HCT116 (cell line): ENCODE measurements around the gene WDFY2. TPM values are rescaled to one million over a fixed set of nuclear protein-coding genes. Genes with fewer than 3 reads are reported as not detected.

Experiments
- ATAC-seq: fragments of 200-7000 bp; cut with Tn5 transposase; 2 replicates; pipeline ENCODE4 v1.9.1; 2020; ENCODE audit warnings: mild to moderate bottlenecking, moderate library complexity
- BruUV-seq: library from RNA; stranded (reverse); fragments of 400-500 nt; replicated peaks from 2 replicates; lab custom pipeline; 2021; lab: Mats Ljungman, UMichigan
- CTCF ChIA-PET: fragments of 300-600 bp; sonication (Branson Sonifier 250); formaldehyde crosslinking; loops from one replicate; lab custom pipeline; 2021; ENCODE audit warnings: antibody characterized with exemption; lab: Charles Lee
- POLR2A ChIA-PET: fragments of 300-600, 350-600 bp; sonication (Branson Sonifier 250); formaldehyde crosslinking; loops from one replicate; lab custom pipeline; 2021; ENCODE audit warnings: antibody characterized with exemption; lab: Charles Lee
- RAD21 ChIA-PET, 2 experiments: fragments of 300-600 bp; sonication (Branson Sonifier 250); formaldehyde crosslinking; loops; one replicate each; lab custom pipeline; 2023; ENCODE audit warnings: low total read pairs in 2 of 2; ENCODE audit not compliant: uncharacterized antibody in 2 of 2, unreplicated experiment in 2 of 2, low non-redundant PET in 1 of 2; lab: Charles Lee
- DNase-seq: peaks from one replicate; pipeline ENCODE4 v3.0.0-alpha.2; 2010; ENCODE audit warnings: low read depth, low spot score
- H2AFZ ChIP-seq: fragments of 200-600 bp; shearing (Covaris generic), sonication (generic); 2 replicates; pipeline ENCODE4 v1.6.1; 2017; ENCODE audit warnings: low read depth, mixed run types, mixed read lengths, antibody characterized with exemption, low read length; ENCODE audit not compliant: poor library complexity, severe bottlenecking
- H3K27ac ChIP-seq: 2 replicates; pipeline ENCODE4 v1.5.1; 2012; ENCODE audit warnings: low read depth, low read length
- H3K27me3 ChIP-seq: fragments of 200-600 bp; sonication (generic); 2 replicates; pipeline ENCODE4 v1.6.1; 2016; ENCODE audit warnings: mixed run types, low read length, mixed read lengths; ENCODE audit not compliant: insufficient read depth
- H3K36me3 ChIP-seq, 2 experiments: fragments of 200-500 bp in 1 of 2; fragments of 200-600 bp in 1 of 2; sonication (Bioruptor generic) in 1 of 2; sonication (generic) in 1 of 2; 2 replicates each; pipeline versions ENCODE4 v1.5.1 to v1.6.1; 2014 to 2016; ENCODE audit warnings: low read length in 2 of 2, inconsistent platforms in 1 of 2, mixed read lengths in 1 of 2, mixed run types in 1 of 2; ENCODE audit not compliant: insufficient read depth in 2 of 2, control insufficient read depth in 1 of 2
- H3K4me1 ChIP-seq, 2 experiments: fragments of 200-600 bp in 1 of 2; sonication (generic) in 1 of 2; 2 replicates each; pipeline versions ENCODE4 v1.5.1 to v1.6.1; 2012 to 2017; ENCODE audit warnings: low read length in 2 of 2, inconsistent platforms in 1 of 2, mild to moderate bottlenecking in 1 of 2, mixed read lengths in 1 of 2, mixed run types in 1 of 2, moderate library complexity in 1 of 2; ENCODE audit not compliant: insufficient read depth in 2 of 2, control insufficient read depth in 1 of 2
- H3K4me2 ChIP-seq: fragments of 200-600 bp; sonication (generic); 2 replicates; pipeline ENCODE4 v1.6.1; 2017; ENCODE audit warnings: mixed run types, low read length, mixed read lengths
- H3K4me3 ChIP-seq, 2 experiments: fragments of 200-600 bp in 1 of 2; sonication (generic) in 1 of 2; replicated peaks in 1 of 2; 2 replicates each; pipeline ENCODE4 v1.5.1; 2011 to 2016; ENCODE audit warnings: low read length in 2 of 2, control low read depth in 1 of 2, low read depth in 1 of 2, mild to moderate bottlenecking in 1 of 2, mixed read lengths in 1 of 2, mixed run types in 1 of 2
- H3K79me2 ChIP-seq: fragments of 200-600 bp; sonication (generic); 2 replicates; pipeline ENCODE4 v1.6.1; 2017; ENCODE audit warnings: mild to moderate bottlenecking, mixed run types, low read length, moderate library complexity, mixed read lengths; ENCODE audit not compliant: insufficient read depth
- H3K9ac ChIP-seq: fragments of 200-600 bp; sonication (generic); 2 replicates; pipeline ENCODE4 v1.6.1; 2016; ENCODE audit warnings: low read length, mixed read lengths
- H3K9me2 ChIP-seq: fragments of 200-600 bp; sonication (generic), shearing (Covaris generic); 2 replicates; pipeline ENCODE4 v1.6.1; 2017; ENCODE audit warnings: mixed run types, mild to moderate bottlenecking, moderate library complexity; ENCODE audit not compliant: insufficient read depth
- H3K9me3 ChIP-seq, 2 experiments: fragments of 200-500 bp in 1 of 2; fragments of 200-600 bp in 1 of 2; sonication (Bioruptor generic) in 1 of 2; sonication (generic) in 1 of 2; 2 replicates each; pipeline ENCODE4 v1.6.1; 2014 to 2017; ENCODE audit warnings: low read length in 2 of 2, mixed read lengths in 2 of 2, inconsistent platforms in 1 of 2, low read depth in 1 of 2, mild to moderate bottlenecking in 1 of 2, mixed run types in 1 of 2, moderate library complexity in 1 of 2; ENCODE audit not compliant: control insufficient read depth in 1 of 2, insufficient read depth in 1 of 2
- H4K20me1 ChIP-seq: fragments of 200-600 bp; sonication (generic), shearing (Covaris generic); 2 replicates; pipeline ENCODE4 v1.6.1; 2017; ENCODE audit warnings: mixed run types, mild to moderate bottlenecking, moderate library complexity; ENCODE audit not compliant: insufficient read depth
- ATF3 ChIP-seq: IDR thresholded peaks from 2 replicates; pipeline ENCODE4 v1.6.1; 2012
- CBX3 ChIP-seq: IDR thresholded peaks from 2 replicates; pipeline ENCODE4 v1.6.1; 2012; ENCODE audit warnings: low read depth
- CEBPB ChIP-seq: IDR thresholded peaks from 2 replicates; pipeline ENCODE4 v1.6.1; 2012; ENCODE audit warnings: low read depth
- EGR1 ChIP-seq: IDR thresholded peaks from 2 replicates; pipeline ENCODE4 v1.6.1; 2012; ENCODE audit warnings: low read depth
- ELF1 ChIP-seq: IDR thresholded peaks from 2 replicates; pipeline ENCODE4 v1.6.1; 2012; ENCODE audit warnings: low read depth, borderline replicate concordance
- EZH2phosphoT487 ChIP-seq: fragments of 200-600 bp; IDR thresholded peaks from 2 replicates; pipeline ENCODE4 v1.6.1; 2018; ENCODE audit warnings: antibody characterized with exemption, borderline replicate concordance
- JUND ChIP-seq: IDR thresholded peaks from 2 replicates; pipeline ENCODE4 v1.6.1; 2012
- POLR2A ChIP-seq: IDR thresholded peaks from 2 replicates; pipeline ENCODE4 v1.7.0; 2011; ENCODE audit warnings: borderline replicate concordance; ENCODE audit not compliant: insufficient read depth, insufficient read length; ENCODE audit errors: extremely low read depth
- RAD21 ChIP-seq: IDR thresholded peaks from 2 replicates; pipeline ENCODE4 v1.6.1; 2012; ENCODE audit warnings: low read depth, mild to moderate bottlenecking
- REST ChIP-seq: IDR thresholded peaks from 2 replicates; pipeline ENCODE4 v1.6.1; 2012; ENCODE audit warnings: low read depth
- SIN3A ChIP-seq: IDR thresholded peaks from 2 replicates; pipeline ENCODE4 v1.6.1; 2012; ENCODE audit warnings: low read depth
- SRF ChIP-seq: IDR thresholded peaks from 2 replicates; pipeline ENCODE4 v1.6.1; 2012; ENCODE audit warnings: low read depth
- TCF7L2 ChIP-seq: IDR thresholded peaks from 2 replicates; pipeline ENCODE4 v1.7.0; 2011; ENCODE audit warnings: borderline replicate concordance, inconsistent platforms; ENCODE audit not compliant: insufficient read depth, insufficient read length; ENCODE audit errors: extremely low read depth
- ZFX ChIP-seq: fragments of 450-650 bp; IDR thresholded peaks from 2 replicates; pipeline ENCODE4 v1.6.1; 2017
- ZNF274 ChIP-seq: fragments of 200-500 bp; sonication (Bioruptor generic); IDR thresholded peaks from 2 replicates; pipeline ENCODE4 v1.6.1; 2014; ENCODE audit warnings: mild to moderate bottlenecking, low read depth, low read length, inconsistent platforms
- intact Hi-C: fragments of 100-400 bp; cut with micrococcal nuclease; formaldehyde crosslinking; loops from 2 replicates; pipeline ENCODE4 v1.10.0; 2022
- total RNA-seq: library from RNA; stranded (reverse); gene quantifications from one replicate; pipeline ENCODE4 v1.2.1, GENCODE V29; 2021; ENCODE audit not compliant: unreplicated experiment
- TF ChIP-seq, protein P1 (sequence below), 3 experiments: fragments of 200-600 bp in 1 of 3; sonication (generic) in 1 of 3; IDR thresholded peaks in 2 of 3; conservative IDR thresholded peaks in 1 of 3; 2 replicates each; pipeline ENCODE4 v1.5.1; 2012 to 2017; ENCODE audit warnings: low read depth in 2 of 3, low read length in 2 of 3, antibody characterized with exemption in 1 of 3, borderline replicate concordance in 1 of 3, control low read depth in 1 of 3, mild to moderate bottlenecking in 1 of 3, mixed read lengths in 1 of 3, mixed run types in 1 of 3, moderate library complexity in 1 of 3; ENCODE audit not compliant: insufficient read depth in 1 of 3
- TF ChIP-seq, protein P2 (sequence below): IDR thresholded peaks from 2 replicates; pipeline ENCODE4 v1.6.1; 2012

Gene WDFY2
- total RNA-seq, 1 experiment from 2014 or later: 6.1 TPM

- no peak overlapping the region for H3K9ac ChIP-seq
- H3K27me3 ChIP-seq: no peaks in the 10 kb centered on the region
- intact Hi-C loops: no loop called here
- H3K9me2 ChIP-seq: 0 out of 2 replicates have a peak, but pooled peaks cover 3% of the 10 kb centered on the region
- H3K4me3 ChIP-seq: no peak overlapping the region
- RAD21 ChIA-PET: no interaction called here
- no TSS peak for BruUV-seq
- H3K4me1 ChIP-seq: no peaks in the 10 kb centered on the region
- H3K36me3 ChIP-seq: no peaks in the 10 kb centered on the region
- CTCF ChIA-PET: no interaction called here
- POLR2A ChIA-PET: no interaction called here
- DNase-seq: no peak
- no peaks in the 10 kb centered on the region for H3K9me3 ChIP-seq
- H3K79me2 ChIP-seq: no peaks in the 10 kb centered on the region
- no peak overlapping the region for H2AFZ ChIP-seq
- TF ChIP-seq, protein P1, sequence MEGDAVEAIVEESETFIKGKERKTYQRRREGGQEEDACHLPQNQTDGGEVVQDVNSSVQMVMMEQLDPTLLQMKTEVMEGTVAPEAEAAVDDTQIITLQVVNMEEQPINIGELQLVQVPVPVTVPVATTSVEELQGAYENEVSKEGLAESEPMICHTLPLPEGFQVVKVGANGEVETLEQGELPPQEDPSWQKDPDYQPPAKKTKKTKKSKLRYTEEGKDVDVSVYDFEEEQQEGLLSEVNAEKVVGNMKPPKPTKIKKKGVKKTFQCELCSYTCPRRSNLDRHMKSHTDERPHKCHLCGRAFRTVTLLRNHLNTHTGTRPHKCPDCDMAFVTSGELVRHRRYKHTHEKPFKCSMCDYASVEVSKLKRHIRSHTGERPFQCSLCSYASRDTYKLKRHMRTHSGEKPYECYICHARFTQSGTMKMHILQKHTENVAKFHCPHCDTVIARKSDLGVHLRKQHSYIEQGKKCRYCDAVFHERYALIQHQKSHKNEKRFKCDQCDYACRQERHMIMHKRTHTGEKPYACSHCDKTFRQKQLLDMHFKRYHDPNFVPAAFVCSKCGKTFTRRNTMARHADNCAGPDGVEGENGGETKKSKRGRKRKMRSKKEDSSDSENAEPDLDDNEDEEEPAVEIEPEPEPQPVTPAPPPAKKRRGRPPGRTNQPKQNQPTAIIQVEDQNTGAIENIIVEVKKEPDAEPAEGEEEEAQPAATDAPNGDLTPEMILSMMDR (IDR thresholded peaks at IDR 0.05 in 2 of 3, conservative IDR thresholded peaks at IDR 0.05 in 1 of 3; ENCODE audit: borderline replicate concordance in 1 of 3, insufficient read depth in 1 of 3, low read depth in 2 of 3, low read length in 2 of 3): no peak
- TF ChIP-seq ZNF274 (no peak), EZH2phosphoT487 (no peak), ZFX (no peak), RAD21 (no peak), REST (no peak), CBX3 (no peak), SRF (no peak), ELF1 (no peak), ATF3 (no peak), SIN3A (no peak), EGR1 (no peak), JUND (no peak), TCF7L2 (no peak), CEBPB (no peak), POLR2A (no peak)
- TF ChIP-seq, protein P2, sequence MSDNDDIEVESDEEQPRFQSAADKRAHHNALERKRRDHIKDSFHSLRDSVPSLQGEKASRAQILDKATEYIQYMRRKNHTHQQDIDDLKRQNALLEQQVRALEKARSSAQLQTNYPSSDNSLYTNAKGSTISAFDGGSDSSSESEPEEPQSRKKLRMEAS: no peak
- no peak overlapping the region for H3K27ac ChIP-seq
- H4K20me1 ChIP-seq: no peaks in the 10 kb centered on the region
- ATAC-seq: no peak
- no peak overlapping the region for H3K4me2 ChIP-seq
Measured at GRCh38 chr13:51613535-51613934, 29.3 kb downstream of the WDFY2 start.
